IPS-18a (cell line): ENCODE results near the gene SSBP2.
"Not testable (repeated sequence)": the region's sequence is repeated elsewhere in the genome, so short reads cannot be mapped to it uniquely, and the experiment has no call there.

Experiments
- H3K27ac ChIP-seq: one replicate; pipeline ENCODE4 v1.5.1; 2013; ENCODE audit warnings: low read length
- H3K27me3 ChIP-seq: one replicate; pipeline ENCODE4 v1.6.1; 2013; ENCODE audit warnings: mild to moderate bottlenecking, low read length; ENCODE audit not compliant: control insufficient read depth, insufficient read depth
- H3K36me3 ChIP-seq: one replicate; pipeline ENCODE4 v1.6.1; 2013; ENCODE audit warnings: low read depth, low read length; ENCODE audit not compliant: control insufficient read depth
- H3K4me1 ChIP-seq: one replicate; pipeline ENCODE4 v1.6.1; 2013; ENCODE audit warnings: low read depth, low read length; ENCODE audit not compliant: control insufficient read depth
- H3K4me3 ChIP-seq: one replicate; pipeline ENCODE4 v1.5.1; 2013; ENCODE audit warnings: low read length
- H3K9ac ChIP-seq: one replicate; pipeline ENCODE4 v1.6.1; 2013; ENCODE audit warnings: mild to moderate bottlenecking, low read length, moderate library complexity
- H3K9me3 ChIP-seq: one replicate; pipeline ENCODE4 v1.6.1; 2013; ENCODE audit warnings: low read depth, low read length; ENCODE audit not compliant: control insufficient read depth

SSBP2 gene

GRCh38 chr5:81424728-81425127, 326.2 kb downstream of the SSBP2 start:
- Histone ChIP-seq H3K9me3 (no peaks in the 10 kb centered on the region), H3K9ac (no peak overlapping the region), H3K27ac (no peak overlapping the region), H3K36me3 (no peaks in the 10 kb centered on the region), H3K27me3 (no peaks in the 10 kb centered on the region), H3K4me3 (no peak overlapping the region), H3K4me1 (peaks cover 3% of the 10 kb centered on the region)

DNA sequence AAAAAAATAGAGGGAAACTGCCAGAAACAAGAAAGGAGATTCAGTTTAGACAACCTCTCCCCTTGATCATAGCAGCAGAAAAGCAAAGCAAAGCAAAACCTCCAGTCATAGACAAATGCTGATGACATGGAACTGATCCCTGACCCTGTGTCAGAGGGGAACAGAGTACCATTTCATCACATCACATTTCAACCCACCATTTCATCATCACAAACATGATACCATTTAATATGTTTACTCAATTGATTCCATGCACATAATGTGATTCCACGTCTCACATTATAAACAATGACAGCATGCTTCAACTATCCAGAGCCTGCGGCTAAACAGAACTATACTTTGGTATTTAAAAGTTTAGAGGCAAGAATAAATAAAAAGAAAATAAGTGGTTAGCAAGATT, 328.2 kb downstream of the SSBP2 start:
- peaks cover 3% of the 10 kb centered on the region for H3K4me1 ChIP-seq
- H3K9ac ChIP-seq = no peak overlapping the region
- H3K9me3 ChIP-seq = no peaks in the 10 kb centered on the region
- H3K27ac ChIP-seq = no peak overlapping the region
- H3K36me3 ChIP-seq = no peaks in the 10 kb centered on the region
- H3K27me3 ChIP-seq = no peaks in the 10 kb centered on the region
- H3K4me3 ChIP-seq = no peak overlapping the region

- Histone ChIP-seq H3K27ac (no peak overlapping the region), H3K36me3 (no peaks in the 10 kb centered on the region), H3K9me3 (no peaks in the 10 kb centered on the region), H3K4me3 (no peak overlapping the region), H3K4me1 (no peaks in the 10 kb centered on the region), H3K9ac (no peak overlapping the region), H3K27me3 (no peaks in the 10 kb centered on the region)
Observed at GRCh38 chr5:81420039-81420667, 330.7 kb downstream of the SSBP2 start.

- Histone ChIP-seq H3K27ac (no peak overlapping the region), H3K4me1 (no peaks in the 10 kb centered on the region), H3K27me3 (no peaks in the 10 kb centered on the region), H3K9me3 (no peaks in the 10 kb centered on the region), H3K36me3 (no peaks in the 10 kb centered on the region), H3K4me3 (no peak overlapping the region), H3K9ac (no peak overlapping the region)
Observed at GRCh38 chr5:81418606-81419005, 332.3 kb downstream of the SSBP2 start.

DNA sequence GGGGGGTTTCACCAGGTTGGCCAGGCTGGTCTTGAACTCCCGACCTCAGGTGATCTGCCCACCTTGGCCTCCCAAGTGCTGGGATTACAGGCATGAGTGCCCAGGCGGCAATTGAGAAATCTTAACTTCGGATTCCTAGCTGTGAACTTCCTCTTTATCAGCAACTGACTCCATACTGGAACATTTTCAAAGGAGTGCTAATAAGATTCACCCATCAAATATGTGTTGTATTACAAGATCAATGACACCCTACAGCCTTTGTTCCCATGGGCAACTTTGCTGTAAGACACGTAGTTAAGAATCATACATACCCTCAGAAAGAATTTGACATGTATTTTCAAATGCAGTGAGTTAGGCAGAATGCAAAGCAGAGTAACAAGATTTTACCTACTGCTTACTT, 333.8 kb downstream of the SSBP2 start:
- H3K4me1 ChIP-seq = no peaks in the 10 kb centered on the region
- no peaks in the 10 kb centered on the region for H3K9me3 ChIP-seq
- H3K4me3 ChIP-seq = no peak overlapping the region
- no peaks in the 10 kb centered on the region for H3K36me3 ChIP-seq
- no peak overlapping the region for H3K9ac ChIP-seq
- no peak overlapping the region for H3K27ac ChIP-seq
- no peaks in the 10 kb centered on the region for H3K27me3 ChIP-seq

GRCh38 chr5:81409896-81410295, 341.0 kb downstream of the SSBP2 start:
- no peaks in the 10 kb centered on the region for H3K27me3 ChIP-seq

GRCh38 chr5:81409361-81409760, 341.5 kb downstream of the SSBP2 start:
- Histone ChIP-seq H3K9ac (no peak overlapping the region), H3K27me3 (no peaks in the 10 kb centered on the region), H3K4me1 (no peaks in the 10 kb centered on the region), H3K36me3 (no peaks in the 10 kb centered on the region), H3K27ac (no peak overlapping the region), H3K9me3 (no peaks in the 10 kb centered on the region), H3K4me3 (no peak overlapping the region)

More at GRCh38 chr5:81409896-81410295, 341.0 kb downstream of the SSBP2 start:
- Histone ChIP-seq H3K9ac (no peak overlapping the region), H3K4me3 (no peak overlapping the region), H3K27ac (no peak overlapping the region), H3K36me3 (no peaks in the 10 kb centered on the region), H3K4me1 (no peaks in the 10 kb centered on the region), H3K9me3 (no peaks in the 10 kb centered on the region)

DNA sequence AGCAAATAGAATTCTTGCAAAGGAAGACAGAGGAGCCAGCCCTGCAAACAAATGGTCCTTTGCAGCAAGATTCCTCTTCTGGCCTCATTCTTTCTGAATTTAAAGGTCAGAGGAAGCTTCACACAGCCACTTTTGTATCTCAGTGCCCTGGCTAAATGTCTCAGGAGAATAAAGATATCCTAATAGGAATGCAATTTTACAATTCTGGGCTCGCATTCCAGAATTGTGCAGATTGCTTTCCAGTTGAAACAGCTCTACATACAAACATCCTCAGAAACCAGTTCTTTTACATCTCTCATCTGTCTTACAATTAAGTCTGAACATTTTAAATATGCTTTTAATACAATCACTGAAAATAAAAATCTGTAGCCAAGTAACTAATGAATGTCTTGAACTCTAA, 342.4 kb downstream of the SSBP2 start:
- Histone ChIP-seq H3K9me3 (no peaks in the 10 kb centered on the region), H3K27ac (no peak overlapping the region), H3K9ac (no peak overlapping the region), H3K4me3 (no peak overlapping the region), H3K4me1 (no peaks in the 10 kb centered on the region), H3K27me3 (no peaks in the 10 kb centered on the region), H3K36me3 (no peaks in the 10 kb centered on the region)

DNA sequence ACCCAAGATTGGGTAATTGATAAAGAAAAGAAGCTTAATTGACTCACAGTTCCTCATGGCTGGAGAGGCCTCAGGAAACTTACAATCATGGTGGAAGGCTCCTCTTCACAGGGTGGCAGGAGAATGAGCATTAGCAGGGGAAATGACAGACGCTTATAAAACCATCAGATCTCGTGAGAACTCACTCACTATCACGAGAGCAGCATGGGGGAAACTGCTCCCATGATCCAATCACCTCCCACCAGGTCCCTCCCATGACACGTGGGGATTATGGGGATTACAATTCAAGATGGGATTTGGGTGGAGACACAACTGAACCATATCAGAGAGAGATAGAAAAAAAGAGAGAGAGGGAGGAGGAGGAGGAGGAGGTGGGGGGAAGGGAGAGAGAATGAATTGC, 343.1 kb downstream of the SSBP2 start:
- not testable (repeated sequence) for H3K27ac ChIP-seq, H3K9me3 ChIP-seq, H3K9ac ChIP-seq, H3K4me3 ChIP-seq, H3K27me3 ChIP-seq, H3K4me1 ChIP-seq, H3K36me3 ChIP-seq

- H3K9ac ChIP-seq = no peak overlapping the region
- no peaks in the 10 kb centered on the region for H3K4me1 ChIP-seq
- H3K4me3 ChIP-seq = no peak overlapping the region
- no peaks in the 10 kb centered on the region for H3K36me3 ChIP-seq
- no peaks in the 10 kb centered on the region for H3K9me3 ChIP-seq
- H3K27me3 ChIP-seq = no peaks in the 10 kb centered on the region
- H3K27ac ChIP-seq = no peak overlapping the region
Observed at GRCh38 chr5:81405126-81405891, 345.6 kb downstream of the SSBP2 start.

DNA sequence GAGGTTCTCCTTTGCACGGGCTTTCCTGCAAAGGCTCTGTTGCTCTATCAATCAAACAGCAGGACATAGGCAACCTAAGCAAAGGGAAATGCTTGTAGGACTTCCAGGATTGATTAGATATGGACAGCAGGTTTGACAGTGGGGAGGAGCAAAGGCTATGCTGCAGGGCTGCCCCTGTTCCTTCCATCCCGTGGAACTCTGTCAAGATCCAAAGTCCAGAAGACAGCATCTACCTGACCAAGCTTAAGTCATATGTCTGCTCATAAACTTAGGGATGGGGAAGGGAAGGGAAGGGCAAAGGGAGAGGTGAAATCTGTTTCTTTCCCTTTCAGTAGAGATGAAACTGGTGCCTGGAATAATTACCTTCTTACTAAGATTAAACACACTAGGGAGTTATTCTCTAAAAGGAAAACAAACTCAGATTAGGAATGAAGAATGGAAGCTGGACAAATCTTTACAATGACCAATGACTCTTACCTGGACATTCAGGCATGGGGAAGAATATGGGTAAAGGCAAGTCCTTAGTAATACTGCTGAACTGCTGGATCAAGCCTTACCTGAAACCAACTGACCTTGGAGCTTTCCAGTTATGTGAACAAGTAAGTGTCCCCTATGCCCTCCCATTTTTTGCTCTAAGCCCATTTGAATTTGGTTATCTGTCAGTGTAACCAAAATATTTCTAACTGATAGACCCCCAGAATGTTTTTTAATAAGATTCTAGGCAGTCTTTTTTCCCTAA, 348.5 kb downstream of the SSBP2 start:
- Histone ChIP-seq H3K9me3 (no peaks in the 10 kb centered on the region), H3K4me1 (no peaks in the 10 kb centered on the region), H3K36me3 (no peaks in the 10 kb centered on the region), H3K4me3 (no peak overlapping the region), H3K27me3 (no peaks in the 10 kb centered on the region), H3K27ac (no peak overlapping the region), H3K9ac (no peak overlapping the region)
